ENCODE data around the gene ZNF436.

The ZNF436 gene

GRCh38 chr1:23371987-23372880 is 2.6 kb upstream of the ZNF436 start:
- Histone ChIP-seq H3K27ac (no peak overlapping the region), H3K27me3 (no peaks in the 10 kb centered on the region), H3K4me1 (ENCODE audit: control insufficient read depth in 1 of 2, insufficient read depth in 1 of 2, low read depth in 1 of 2, low read length in 1 of 2) (peaks cover 19% of the 10 kb centered on the region in 2 experiments), H3K9me3 (no peaks in the 10 kb centered on the region), H3K36me3 (no peaks in the 10 kb centered on the region), H3K4me3 (ENCODE audit: low read depth in 1 of 2, low read length in 1 of 2) (no peak overlapping the region)
- TF ChIP-seq CTCF (IDR thresholded peaks at IDR 0.05), result no peak

DNA sequence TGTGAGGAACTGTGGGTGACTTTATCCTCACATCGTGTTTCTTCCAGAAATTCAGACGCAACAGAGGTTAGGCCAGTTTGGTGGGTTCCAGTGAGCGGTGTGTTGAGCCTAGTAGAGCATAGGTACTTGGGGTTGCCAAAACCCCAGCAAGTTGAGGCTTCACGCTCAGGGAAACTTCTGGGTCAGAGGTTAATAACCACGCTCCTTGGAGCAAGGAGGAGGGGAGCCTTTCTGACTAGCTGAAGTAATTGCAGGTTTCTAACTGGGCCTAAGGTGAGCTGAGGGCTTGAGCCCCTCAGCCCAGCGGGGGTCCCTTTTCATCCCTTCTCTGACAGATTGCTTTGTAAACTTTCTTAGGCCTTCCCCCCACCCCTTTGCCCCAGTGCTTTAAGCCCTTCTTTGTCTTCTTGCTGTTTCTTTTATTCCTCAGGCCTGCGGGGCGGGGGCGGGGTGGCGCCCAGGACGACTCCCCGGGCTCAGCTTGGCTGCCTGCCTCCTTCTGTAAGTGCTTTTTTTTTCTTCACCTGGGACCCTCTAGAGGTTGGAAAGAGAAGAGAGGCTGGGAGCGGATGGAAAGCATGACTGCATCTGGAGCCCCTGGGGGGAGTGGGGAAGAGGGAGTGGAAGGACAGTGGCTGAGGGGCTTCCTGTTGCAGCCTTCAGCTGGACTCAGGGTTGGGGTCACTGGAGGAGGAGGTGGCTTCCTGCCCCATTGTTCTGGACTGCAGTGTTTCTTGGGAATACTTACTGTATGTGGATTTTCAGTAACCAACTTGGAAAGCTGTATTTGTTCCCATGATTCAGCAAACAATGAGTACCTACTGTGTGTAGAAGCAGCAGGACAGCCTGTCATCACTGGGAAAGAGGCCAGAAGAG is 1.3 kb upstream of the ZNF436 start:
- TF ChIP-seq CTCF (IDR thresholded peaks at IDR 0.05), result no peak
- Histone ChIP-seq H3K9me3 (no peaks in the 10 kb centered on the region), H3K4me3 (ENCODE audit: low read depth in 1 of 2, low read length in 1 of 2) (no peak overlapping the region), H3K27me3 (no peaks in the 10 kb centered on the region), H3K36me3 (no peaks in the 10 kb centered on the region), H3K27ac (no peak overlapping the region), H3K4me1 (ENCODE audit: control insufficient read depth in 1 of 2, insufficient read depth in 1 of 2, low read depth in 1 of 2, low read length in 1 of 2) (peaks cover 19 to 21% of the 10 kb centered on the region in 2 experiments)

DNA sequence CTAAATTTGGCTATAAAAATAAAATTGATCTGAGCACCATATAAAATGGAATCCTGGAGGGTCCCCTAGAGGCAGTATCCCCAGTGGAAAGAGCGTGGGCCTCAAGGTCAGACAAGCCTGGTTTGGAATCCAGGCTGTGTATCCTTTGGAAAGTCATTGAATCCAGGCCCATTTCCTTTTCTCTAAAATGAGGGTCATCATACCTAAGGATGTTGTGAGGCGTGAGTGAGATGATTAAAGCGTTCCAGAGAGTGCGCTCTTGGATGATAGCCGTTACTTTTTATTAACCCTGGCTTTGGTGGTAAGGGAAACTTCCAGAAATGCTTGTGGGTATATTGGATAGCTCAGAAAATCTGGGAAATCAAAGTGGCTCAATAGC is 683 bp upstream of the ZNF436 start:
- no peak overlapping the region for H3K4me3 ChIP-seq (ENCODE audit: low read depth in 1 of 2, low read length in 1 of 2)
- TF ChIP-seq CTCF (IDR thresholded peaks at IDR 0.05), result no peak
- peaks cover 19 to 21% of the 10 kb centered on the region in 2 experiments for H3K4me1 ChIP-seq (ENCODE audit: control insufficient read depth in 1 of 2, insufficient read depth in 1 of 2, low read depth in 1 of 2, low read length in 1 of 2)
- H3K27me3 ChIP-seq, result no peaks in the 10 kb centered on the region
- H3K9me3 ChIP-seq, result no peaks in the 10 kb centered on the region
- H3K27ac ChIP-seq, result no peak overlapping the region
- H3K36me3 ChIP-seq, result no peaks in the 10 kb centered on the region

GRCh38 chr1:23368562-23369334 is 888 bp downstream of the ZNF436 start:
- Histone ChIP-seq H3K36me3 (no peaks in the 10 kb centered on the region), H3K9me3 (no peaks in the 10 kb centered on the region), H3K4me1 (ENCODE audit: control insufficient read depth in 1 of 2, insufficient read depth in 1 of 2, low read depth in 1 of 2, low read length in 1 of 2) (peaks cover 19 to 21% of the 10 kb centered on the region in 2 experiments), H3K27me3 (no peaks in the 10 kb centered on the region), H3K27ac (peak overlapping the region; percentile 85), H3K4me3 (ENCODE audit: low read depth in 1 of 2, low read length in 1 of 2) (peak overlapping the region; percentile 99 to 100)
- TF ChIP-seq CTCF (IDR thresholded peaks at IDR 0.05), result peak; percentile 61
